Epidermal melanocyte (primary cell): ENCODE data around the gene MAEA.
"Not testable (repeated sequence)": the region's sequence is repeated elsewhere in the genome, so short reads cannot be mapped to it uniquely, and the experiment has no call there.

Experiments
- DNase-seq: peaks from one replicate; pipeline ENCODE4 v3.0.0; 2011; ENCODE audit warnings: low spot score; ENCODE audit not compliant: insufficient read length

Gene MAEA

GRCh38 chr4:1321486-1321885, 31.8 kb downstream of the MAEA start:
- DNase-seq: no peak

- DNase-seq: no peak
Measured at GRCh38 chr4:1321946-1322650, 32.4 kb downstream of the MAEA start.

GRCh38 chr4:1323280-1323634, 33.6 kb downstream of the MAEA start:
- no peak for DNase-seq

- DNase-seq: no peak
Measured at GRCh38 chr4:1323635-1324442, 34.1 kb downstream of the MAEA start.

GRCh38 chr4:1324443-1325175, 34.9 kb downstream of the MAEA start:
- not testable (repeated sequence) for DNase-seq

GRCh38 chr4:1325176-1325480, 35.4 kb downstream of the MAEA start:
- DNase-seq: no peak

GRCh38 chr4:1325681-1326635, 36.3 kb downstream of the MAEA start:
- no peak for DNase-seq

- no peak for DNase-seq
Measured at GRCh38 chr4:1326751-1327525, 37.2 kb downstream of the MAEA start.

GRCh38 chr4:1327526-1328266, 38.0 kb downstream of the MAEA start:
- DNase-seq: no peak

GRCh38 chr4:1328267-1329155, 38.8 kb downstream of the MAEA start:
- no peak for DNase-seq

GRCh38 chr4:1329408-1330371, 40.0 kb downstream of the MAEA start:
- DNase-seq: no peak

GRCh38 chr4:1330761-1331590, 41.3 kb downstream of the MAEA start:
- no peak for DNase-seq

- no peak for DNase-seq
Measured at GRCh38 chr4:1331591-1332353, 42.1 kb downstream of the MAEA start.

GRCh38 chr4:1332686-1333085, 43.0 kb downstream of the MAEA start:
- DNase-seq: no peak

GRCh38 chr4:1333256-1333655, 43.6 kb downstream of the MAEA start:
- DNase-seq: no peak
